ENCODE data around the gene SEMA4D.

Gene SEMA4D

DNA sequence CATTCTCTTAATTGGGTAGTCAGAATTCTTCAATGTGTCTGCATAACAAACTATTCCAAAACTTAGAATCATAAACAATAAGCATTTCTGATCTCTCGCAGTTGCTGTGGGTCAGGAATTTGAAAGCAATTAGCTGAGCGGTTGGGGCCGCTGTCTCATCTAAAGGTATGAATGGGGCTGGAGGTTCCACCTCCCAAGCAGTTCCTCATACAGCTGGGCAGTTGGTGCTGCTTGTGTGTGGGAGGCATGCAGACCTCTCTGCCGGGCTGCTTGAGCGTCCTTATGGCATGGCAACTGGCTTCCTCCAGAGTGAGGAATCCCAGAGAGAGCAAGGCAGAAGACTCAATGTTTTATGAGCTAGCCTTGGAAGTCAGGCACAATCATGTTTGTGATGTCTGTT is 30.2 kb upstream of the SEMA4D start:
- Histone ChIP-seq H3K27ac (no peak overlapping the region), H3K27me3 (replicated peaks) (no peaks in the 10 kb centered on the region), H3K36me3 (replicated peaks) (no peaks in the 10 kb centered on the region), H3K4me3 (ENCODE audit: low read depth, low read length) (no peak overlapping the region)
- TF ChIP-seq, protein P1, sequence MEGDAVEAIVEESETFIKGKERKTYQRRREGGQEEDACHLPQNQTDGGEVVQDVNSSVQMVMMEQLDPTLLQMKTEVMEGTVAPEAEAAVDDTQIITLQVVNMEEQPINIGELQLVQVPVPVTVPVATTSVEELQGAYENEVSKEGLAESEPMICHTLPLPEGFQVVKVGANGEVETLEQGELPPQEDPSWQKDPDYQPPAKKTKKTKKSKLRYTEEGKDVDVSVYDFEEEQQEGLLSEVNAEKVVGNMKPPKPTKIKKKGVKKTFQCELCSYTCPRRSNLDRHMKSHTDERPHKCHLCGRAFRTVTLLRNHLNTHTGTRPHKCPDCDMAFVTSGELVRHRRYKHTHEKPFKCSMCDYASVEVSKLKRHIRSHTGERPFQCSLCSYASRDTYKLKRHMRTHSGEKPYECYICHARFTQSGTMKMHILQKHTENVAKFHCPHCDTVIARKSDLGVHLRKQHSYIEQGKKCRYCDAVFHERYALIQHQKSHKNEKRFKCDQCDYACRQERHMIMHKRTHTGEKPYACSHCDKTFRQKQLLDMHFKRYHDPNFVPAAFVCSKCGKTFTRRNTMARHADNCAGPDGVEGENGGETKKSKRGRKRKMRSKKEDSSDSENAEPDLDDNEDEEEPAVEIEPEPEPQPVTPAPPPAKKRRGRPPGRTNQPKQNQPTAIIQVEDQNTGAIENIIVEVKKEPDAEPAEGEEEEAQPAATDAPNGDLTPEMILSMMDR (IDR thresholded peaks at IDR 0.05; ENCODE audit: low read depth, low read length, missing control alignments) = no peak
- in situ Hi-C loops (cut with HindIII; ENCODE audit: low pct_ligation_motif_present, low sequenced_read_pairs) = no loop called here
- DNase-seq = no peak

- H3K27ac ChIP-seq = no peak overlapping the region
- in situ Hi-C loops (cut with HindIII; ENCODE audit: low pct_ligation_motif_present, low sequenced_read_pairs) = no loop called here
- H3K4me3 ChIP-seq (ENCODE audit: low read depth, low read length) = no peak overlapping the region
- H3K27me3 ChIP-seq (replicated peaks) = no peaks in the 10 kb centered on the region
- DNase-seq = no peak
- TF ChIP-seq, protein P1 (IDR thresholded peaks at IDR 0.05; ENCODE audit: low read depth, low read length, missing control alignments) = no peak
- H3K36me3 ChIP-seq (replicated peaks) = no peaks in the 10 kb centered on the region
Observed at GRCh38 chr9:89527084-89527483, 29.2 kb upstream of the SEMA4D start.

DNA sequence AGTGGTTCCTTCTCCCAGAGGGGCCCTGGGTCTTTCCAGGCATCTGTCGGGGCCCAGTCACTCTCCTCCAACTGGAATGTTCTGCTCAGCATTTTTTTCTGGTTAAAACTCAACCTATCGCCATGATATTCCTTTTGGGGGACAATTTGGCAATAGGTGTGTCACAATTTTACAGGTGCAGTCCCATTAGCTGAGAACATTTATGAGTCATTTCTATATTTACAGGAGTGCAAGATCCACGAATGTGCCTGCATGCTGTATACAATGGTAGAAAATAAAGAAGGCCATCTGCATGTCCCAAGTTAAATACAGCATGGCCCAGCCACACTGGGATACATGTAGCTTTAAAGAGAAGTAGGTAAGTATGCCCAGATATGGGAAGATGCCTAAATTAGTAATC is 28.8 kb upstream of the SEMA4D start:
- Histone ChIP-seq H3K4me3 (ENCODE audit: low read depth, low read length) (no peak overlapping the region), H3K27ac (no peak overlapping the region), H3K36me3 (replicated peaks) (no peaks in the 10 kb centered on the region), H3K27me3 (replicated peaks) (no peaks in the 10 kb centered on the region)
- TF ChIP-seq, protein P1 (IDR thresholded peaks at IDR 0.05; ENCODE audit: low read depth, low read length, missing control alignments) = no peak
- in situ Hi-C loops (cut with HindIII; ENCODE audit: low pct_ligation_motif_present, low sequenced_read_pairs) = no loop called here
- DNase-seq = no peak

GRCh38 chr9:89525446-89526374 is 27.8 kb upstream of the SEMA4D start:
- Histone ChIP-seq H3K27ac (no peak overlapping the region), H3K27me3 (replicated peaks) (no peaks in the 10 kb centered on the region), H3K4me3 (ENCODE audit: low read depth, low read length) (no peak overlapping the region), H3K36me3 (replicated peaks) (no peaks in the 10 kb centered on the region)
- in situ Hi-C loops (cut with HindIII; ENCODE audit: low pct_ligation_motif_present, low sequenced_read_pairs) = no loop called here
- TF ChIP-seq, protein P1 (IDR thresholded peaks at IDR 0.05; ENCODE audit: low read depth, low read length, missing control alignments) = no peak
- DNase-seq = no peak

DNA sequence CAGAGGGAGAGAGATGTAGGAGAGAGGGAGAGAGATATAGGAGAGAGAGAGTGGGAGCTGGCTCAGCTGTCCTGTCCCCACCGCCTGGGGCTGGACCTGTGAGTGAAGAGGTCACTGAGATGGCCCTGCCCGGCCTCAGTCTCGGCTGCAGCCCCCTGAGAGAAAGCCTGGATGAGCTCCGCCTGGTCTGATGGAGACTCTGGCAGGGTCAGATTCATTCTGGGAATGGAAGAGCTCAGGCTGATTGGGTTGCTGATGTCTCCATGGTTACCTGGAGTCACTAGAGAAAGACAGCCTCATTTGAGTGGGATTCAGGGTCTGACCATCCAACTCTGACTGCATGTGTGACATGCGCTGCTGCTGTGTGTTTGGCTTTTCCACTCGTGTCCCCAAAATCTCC is 27.1 kb upstream of the SEMA4D start:
- no peak for DNase-seq
- no peaks in the 10 kb centered on the region for H3K36me3 ChIP-seq (replicated peaks)
- TF ChIP-seq, protein P1 (IDR thresholded peaks at IDR 0.05; ENCODE audit: low read depth, low read length, missing control alignments) = no peak
- in situ Hi-C loops (cut with HindIII; ENCODE audit: low pct_ligation_motif_present, low sequenced_read_pairs) = no loop called here
- no peak overlapping the region for H3K27ac ChIP-seq
- H3K27me3 ChIP-seq (replicated peaks) = no peaks in the 10 kb centered on the region
- no peak overlapping the region for H3K4me3 ChIP-seq (ENCODE audit: low read depth, low read length)

Measured in brain microvascular endothelial cell (primary cell).